GM21786 (cell line): ENCODE data around the gene SPTBN5.

Source experiments
- ATAC-seq: cut with Tn5 transposase; IDR thresholded peaks from one replicate; pipeline ENCODE4 v1.9.1; 2021; ENCODE audit not compliant: unreplicated experiment

SPTBN5 gene

GRCh38 chr15:41827290-41827879 lies 66.5 kb downstream of the SPTBN5 start:
- ATAC-seq = no peak

GRCh38 chr15:41825572-41826535 lies 68.0 kb downstream of the SPTBN5 start:
- no peak for ATAC-seq

GRCh38 chr15:41825145-41825544 lies 68.7 kb downstream of the SPTBN5 start:
- no peak for ATAC-seq

- no peak for ATAC-seq
Measured at GRCh38 chr15:41824062-41824745, 69.6 kb downstream of the SPTBN5 start.

GRCh38 chr15:41823502-41823901 lies 70.4 kb downstream of the SPTBN5 start:
- no peak for ATAC-seq

- ATAC-seq = no peak
Measured at GRCh38 chr15:41822957-41823356, 70.9 kb downstream of the SPTBN5 start.

- no peak for ATAC-seq
Measured at GRCh38 chr15:41822471-41822870, 71.4 kb downstream of the SPTBN5 start.

GRCh38 chr15:41821831-41822230 lies 72.0 kb downstream of the SPTBN5 start:
- ATAC-seq = no peak

GRCh38 chr15:41820791-41821423 lies 72.9 kb downstream of the SPTBN5 start:
- no peak for ATAC-seq

- ATAC-seq = no peak
Measured at GRCh38 chr15:41819455-41820050, 74.3 kb downstream of the SPTBN5 start.

- no peak for ATAC-seq
Measured at GRCh38 chr15:41817781-41818180, 76.1 kb downstream of the SPTBN5 start.

- no peak for ATAC-seq
Measured at GRCh38 chr15:41817327-41817726, 76.5 kb downstream of the SPTBN5 start.

GRCh38 chr15:41816788-41817187 lies 77.1 kb downstream of the SPTBN5 start:
- ATAC-seq = no peak

GRCh38 chr15:41814534-41814933 lies 79.3 kb downstream of the SPTBN5 start:
- ATAC-seq = no peak

GRCh38 chr15:41813426-41813825 lies 80.4 kb downstream of the SPTBN5 start:
- ATAC-seq = no peak

- ATAC-seq = no peak
Measured at GRCh38 chr15:41812820-41813375, 81.0 kb downstream of the SPTBN5 start.

GRCh38 chr15:41811432-41812195 lies 82.2 kb downstream of the SPTBN5 start:
- no peak for ATAC-seq

- no peak for ATAC-seq
Measured at GRCh38 chr15:41810651-41811431, 83.0 kb downstream of the SPTBN5 start.
